GM19455 (cell line): Measurements from ENCODE around the gene SELENOI.

ENCODE experiments used
- ATAC-seq: cut with Tn5 transposase; IDR thresholded peaks from one replicate; pipeline ENCODE4 v1.9.1; 2021; ENCODE audit not compliant: unreplicated experiment

SELENOI gene

DNA sequence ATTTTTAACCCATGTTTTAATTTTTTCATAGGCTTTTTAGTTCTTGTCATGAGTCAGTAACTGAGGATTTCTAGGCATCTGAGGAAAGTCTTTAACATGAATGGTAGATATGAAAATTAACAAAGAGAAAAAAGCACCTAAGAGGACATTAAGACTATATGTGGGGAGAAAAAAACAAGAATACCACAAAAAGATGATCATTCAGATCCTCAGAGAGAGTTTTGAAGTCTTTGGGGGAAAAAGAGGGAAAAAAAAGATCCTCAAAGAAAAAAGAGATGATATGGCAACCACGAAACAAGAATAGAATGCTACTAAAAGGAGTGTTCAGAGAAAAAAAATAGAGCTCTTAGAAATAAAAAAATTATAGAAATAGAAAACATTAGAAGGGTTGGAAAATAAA, 63.8 kb downstream of the SELENOI start:
- no peak for ATAC-seq

- ATAC-seq, result no peak
These were observed 64.9 kb downstream of the SELENOI start for GRCh38 chr2:26410764-26411243.

DNA sequence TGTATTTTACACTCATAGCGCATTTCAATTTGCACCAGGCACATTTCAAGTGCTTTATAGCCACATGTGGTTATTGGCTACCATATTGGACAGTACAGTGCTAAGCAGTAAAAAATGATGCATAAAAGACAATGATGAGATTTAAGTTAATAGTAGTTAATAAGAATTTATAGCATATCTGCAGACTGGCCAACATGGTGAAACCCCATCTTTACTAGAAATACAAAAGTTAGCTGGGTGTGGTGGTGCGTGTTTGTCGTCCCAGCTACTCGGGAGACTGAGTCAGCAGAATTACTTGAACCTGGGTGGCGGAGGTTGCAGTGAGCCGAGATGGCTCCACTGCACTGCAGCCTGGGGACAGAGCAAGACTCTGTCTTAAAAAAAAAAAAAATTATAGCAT, 65.5 kb downstream of the SELENOI start:
- no peak for ATAC-seq

DNA sequence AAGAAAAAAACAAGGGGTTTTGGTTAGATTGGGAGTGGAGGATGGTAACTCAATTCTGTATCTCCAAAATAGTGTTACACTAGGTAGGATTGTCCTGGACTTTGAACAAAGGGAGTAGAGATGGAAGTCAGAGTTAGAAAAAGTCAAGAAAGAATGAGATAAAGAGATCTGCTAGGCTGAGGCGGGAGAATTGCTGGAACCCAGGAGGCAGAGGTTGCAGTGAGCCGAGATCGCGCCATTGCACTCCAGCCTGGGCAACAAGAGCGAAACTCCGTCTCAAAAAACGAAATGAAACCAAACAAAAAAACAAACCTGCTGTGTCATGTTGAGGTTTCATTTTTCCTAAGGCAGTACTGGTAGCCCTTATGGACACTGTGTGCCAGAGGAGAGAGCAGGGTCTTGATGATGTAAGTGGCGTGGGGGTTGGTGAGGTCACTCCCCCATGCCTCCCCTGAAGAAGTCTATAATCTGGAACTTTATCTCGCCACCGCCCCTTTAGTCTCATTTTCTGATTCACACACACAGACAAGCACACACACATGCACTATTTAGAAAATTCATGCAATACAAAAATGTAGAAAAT, 66.2 kb downstream of the SELENOI start:
- no peak for ATAC-seq

DNA sequence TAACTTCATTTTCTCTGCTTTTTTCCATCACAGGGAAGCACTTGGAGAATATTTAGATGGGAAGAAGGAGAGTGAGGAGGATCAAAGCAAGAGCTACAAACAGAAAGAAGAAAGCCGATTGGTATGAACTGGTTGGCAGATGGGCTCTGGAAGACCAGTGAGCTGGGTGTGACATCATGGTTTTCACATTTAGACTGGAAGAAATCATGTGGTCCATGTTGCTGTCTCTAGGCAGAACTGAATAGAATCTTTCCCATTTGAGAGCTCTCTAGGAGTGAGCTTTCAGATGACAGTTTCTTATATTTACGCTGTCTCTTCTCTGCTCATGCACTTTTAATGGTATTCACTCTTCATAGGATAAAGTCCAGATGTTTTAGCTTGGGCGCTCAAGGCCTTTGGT, 68.4 kb downstream of the SELENOI start:
- no peak for ATAC-seq

DNA sequence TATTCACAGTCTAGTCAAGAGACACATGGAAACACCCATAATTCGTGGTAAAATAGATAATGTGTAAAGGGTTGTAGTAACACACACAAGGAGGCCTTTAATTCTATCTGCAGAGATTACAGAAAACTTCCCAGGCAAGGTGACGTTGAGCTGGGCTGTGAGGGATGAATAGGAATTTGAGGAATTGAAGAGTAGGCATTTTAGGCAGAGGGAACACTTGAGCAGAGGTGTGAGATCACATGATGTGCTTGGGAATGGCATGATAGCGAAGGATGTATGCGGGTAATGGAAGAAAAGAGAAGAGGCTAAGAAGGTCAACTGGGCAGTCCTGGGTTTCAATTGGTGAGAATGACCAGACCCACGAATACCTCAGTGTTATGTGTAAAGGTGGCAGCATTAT, 76.0 kb downstream of the SELENOI start:
- ATAC-seq, result no peak

- ATAC-seq, result no peak
These were observed 77.1 kb downstream of the SELENOI start for GRCh38 chr2:26422947-26423629.

DNA sequence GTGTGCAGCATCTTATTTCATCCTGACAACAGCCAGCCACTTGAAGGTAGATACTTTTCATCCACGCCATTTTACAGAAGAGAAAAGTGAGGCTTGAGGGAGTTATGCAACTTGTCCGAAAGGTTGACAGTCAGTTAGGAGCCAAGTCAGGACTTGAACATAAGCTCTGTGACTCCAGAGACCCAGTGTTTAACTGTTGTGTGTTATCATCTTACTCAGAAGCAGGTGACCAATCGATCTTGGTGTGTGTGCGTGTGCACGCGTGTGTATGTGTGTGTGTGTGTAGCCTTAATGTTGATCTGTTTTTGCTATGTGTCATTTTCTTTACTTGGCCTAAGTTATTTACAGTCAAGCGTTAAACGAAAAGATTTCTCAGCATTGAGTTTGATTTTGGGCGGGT, 77.8 kb downstream of the SELENOI start:
- ATAC-seq, result no peak

DNA sequence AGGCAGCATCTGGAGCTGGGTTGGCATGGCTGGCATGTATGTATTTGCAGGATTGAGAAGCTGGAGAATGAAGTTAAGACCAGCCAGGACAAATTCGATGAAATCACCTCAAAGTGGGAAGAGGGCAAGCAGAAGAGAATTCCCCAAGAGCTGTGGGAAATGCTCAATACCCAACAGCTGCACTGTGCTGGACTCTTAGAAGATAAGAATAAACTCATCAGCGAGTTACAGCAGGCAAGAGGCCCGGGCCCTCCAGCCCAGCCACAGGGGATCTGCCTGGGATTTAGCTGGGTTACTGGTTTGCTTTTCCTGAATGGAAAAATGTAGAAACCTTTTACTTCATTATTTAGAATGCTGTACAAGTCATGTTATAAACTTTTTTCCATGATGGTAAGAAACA, 78.3 kb downstream of the SELENOI start:
- no peak for ATAC-seq

DNA sequence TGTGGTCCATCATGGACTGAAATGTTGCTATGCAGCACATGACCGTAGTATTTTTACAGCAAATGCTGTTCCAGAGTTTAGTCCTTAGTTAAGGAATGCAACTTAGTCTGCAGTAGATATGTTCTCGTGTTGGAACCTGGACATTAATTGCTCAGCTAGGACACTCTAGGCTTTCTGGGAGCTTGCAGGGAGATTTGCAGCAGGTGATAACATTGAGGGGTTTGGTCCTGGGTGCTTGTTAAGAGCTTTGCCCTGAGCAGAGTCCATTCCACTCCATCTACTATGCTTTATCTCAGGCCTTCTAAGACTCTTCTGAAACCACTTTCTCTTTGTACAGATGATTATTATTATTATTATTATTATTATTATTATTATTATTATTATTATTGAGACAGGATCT, 82.9 kb downstream of the SELENOI start:
- ATAC-seq, result no peak

DNA sequence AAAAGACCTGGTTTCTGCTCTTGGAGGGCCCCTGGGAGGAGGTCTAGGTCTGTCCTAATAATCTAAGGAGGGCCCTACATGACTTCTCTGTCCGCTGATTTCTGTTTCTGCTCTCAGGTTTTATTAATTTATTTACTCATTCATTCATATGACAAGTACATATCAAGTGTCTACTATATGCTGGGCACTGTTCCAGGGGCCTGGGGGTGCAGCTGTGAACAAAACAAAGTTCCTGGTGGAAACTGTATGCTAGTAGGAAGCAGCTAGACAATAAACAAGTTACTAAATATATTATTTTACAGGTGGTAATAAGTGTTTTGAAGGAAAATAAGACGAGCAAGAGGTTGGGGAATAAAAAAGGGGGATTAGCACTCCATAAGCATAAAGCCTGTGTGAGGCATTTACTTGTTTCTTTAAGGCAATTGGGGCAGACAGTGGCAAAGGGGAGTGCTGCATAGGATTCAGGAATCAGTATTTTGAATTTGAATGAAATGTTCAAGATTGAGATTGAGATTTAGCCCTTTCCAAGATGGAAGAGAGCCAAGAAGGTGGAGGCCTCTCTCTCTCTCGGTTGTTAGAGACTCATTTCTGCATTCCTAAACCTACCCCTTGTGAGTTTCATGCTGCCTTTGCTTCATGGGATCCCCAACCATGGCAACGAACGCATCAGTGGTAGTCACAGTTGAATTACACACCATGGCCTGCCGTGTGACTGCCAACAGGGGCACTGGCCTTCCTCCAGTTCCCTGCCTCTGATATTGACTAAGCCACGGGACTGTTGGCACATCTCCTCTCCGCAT, 84.0 kb downstream of the SELENOI start:
- no peak for ATAC-seq

DNA sequence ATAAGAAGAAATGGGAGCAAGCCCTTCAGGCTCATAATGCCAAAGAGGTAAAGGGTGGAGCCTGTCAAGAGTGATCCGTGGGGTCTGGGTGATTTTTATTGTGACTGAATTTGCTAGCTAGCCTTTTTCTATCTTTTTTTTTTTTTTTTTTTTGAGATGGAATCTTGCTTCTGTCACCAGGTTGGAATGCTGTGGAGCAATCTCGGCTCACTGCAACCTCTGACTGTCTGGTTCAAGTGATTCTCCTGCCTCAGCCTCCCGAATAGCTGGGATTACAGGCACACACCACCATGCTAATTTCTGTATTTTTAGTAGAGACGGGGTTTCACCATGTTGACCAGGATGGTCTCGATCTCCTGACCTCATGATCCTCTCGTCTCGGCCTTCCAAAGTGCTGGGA, 84.9 kb downstream of the SELENOI start:
- ATAC-seq, result no peak

DNA sequence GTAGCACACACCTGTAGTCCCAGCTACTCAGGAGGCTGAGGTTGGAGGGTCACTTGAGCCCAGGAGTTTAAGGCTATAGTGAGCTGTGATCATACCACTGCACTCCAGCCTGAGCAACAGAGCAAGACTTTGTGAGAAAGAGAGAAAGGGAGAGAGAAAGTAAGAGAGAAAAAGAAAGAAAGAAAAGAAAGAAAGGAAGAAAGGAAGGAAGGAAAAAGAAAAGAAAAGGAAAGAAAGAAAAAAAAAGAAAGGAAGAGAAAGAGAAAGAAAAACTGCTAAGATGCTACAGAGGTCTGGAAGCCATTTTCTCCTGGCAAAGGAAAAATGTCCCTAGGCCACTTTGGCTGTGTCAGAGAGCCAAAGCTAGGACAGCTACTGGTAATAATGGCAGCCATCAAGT, 86.4 kb downstream of the SELENOI start:
- no peak for ATAC-seq

DNA sequence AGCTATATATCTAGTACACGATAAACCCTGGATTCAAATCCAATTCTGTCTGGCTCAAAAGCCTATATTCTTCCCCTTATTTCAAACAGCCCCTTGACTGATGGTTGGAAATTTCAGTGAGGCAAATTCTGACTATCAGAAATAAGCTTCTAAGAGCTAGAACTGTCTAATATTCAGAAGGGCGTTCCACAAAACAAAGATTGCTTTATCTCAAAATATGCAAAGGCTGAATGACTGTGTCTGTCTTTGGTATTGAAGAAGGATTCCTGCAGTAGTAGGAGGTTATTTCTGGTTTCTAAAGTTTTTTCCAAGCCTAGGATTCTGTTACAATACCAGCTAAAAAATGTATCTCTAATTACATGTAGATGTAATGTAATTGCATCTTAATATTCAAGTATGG, 86.9 kb downstream of the SELENOI start:
- ATAC-seq, result no peak

- ATAC-seq, result no peak
These were observed 89.2 kb downstream of the SELENOI start for GRCh38 chr2:26435106-26435505.

DNA sequence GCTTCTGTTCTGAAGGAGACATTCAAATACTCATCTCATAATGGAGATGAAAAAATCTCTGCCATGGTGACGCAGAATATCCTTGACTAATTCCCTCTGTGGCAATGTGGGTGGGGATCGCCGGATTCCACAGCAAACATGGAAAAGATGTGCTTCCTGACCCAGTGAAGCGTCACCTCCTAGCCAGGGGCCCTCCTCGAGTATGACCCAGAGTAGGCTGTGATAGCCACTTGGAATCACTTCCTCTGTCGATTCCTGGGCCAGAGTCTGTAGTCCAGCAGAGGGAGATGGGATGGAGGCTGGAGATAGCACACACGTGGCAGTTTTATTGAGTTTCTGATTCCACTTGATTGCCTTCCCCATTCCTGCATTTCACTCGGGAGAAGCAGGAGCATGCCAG, 92.6 kb downstream of the SELENOI start:
- no peak for ATAC-seq

DNA sequence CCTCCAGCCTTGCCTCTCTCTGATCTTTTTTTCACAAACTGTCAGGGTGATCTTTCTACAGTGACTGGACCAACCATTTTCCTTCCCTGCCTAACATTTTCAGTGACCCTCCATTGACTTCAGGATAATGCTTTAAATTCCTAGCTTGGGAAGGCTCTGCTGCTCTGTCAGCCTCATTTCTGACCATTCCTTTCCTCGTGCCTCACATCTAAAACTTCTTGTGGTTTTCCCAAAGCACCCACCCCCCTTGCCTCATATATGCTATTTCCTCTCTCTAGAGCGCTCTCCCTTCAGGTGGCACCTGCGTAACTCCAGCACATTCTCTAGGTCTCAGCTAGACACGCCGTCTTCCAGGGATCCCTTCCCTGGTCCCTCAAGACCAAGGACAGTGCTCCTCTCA, 93.0 kb downstream of the SELENOI start:
- no peak for ATAC-seq

- ATAC-seq, result no peak
These were observed 96.4 kb downstream of the SELENOI start for GRCh38 chr2:26442301-26442700.

DNA sequence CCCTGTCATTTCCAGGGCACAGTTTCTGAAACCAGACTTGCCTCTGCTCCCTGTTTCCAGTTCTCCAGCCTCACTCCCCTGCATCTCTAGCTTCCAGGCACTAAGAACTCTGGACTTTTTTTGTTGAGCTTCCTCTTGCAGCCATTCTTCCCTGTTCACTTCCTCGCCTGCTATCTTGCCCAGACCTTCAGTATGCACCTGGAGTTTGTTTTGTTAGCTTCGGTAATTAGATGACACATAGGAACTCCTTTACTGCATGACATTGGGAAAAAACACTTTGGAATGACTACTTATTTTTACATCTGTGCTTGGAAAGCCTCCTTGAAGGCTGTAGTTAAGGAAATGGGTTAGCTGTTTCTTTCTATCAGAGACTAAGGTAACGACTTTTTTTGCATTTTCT, 96.8 kb downstream of the SELENOI start:
- no peak for ATAC-seq

GRCh38 chr2:26444236-26444635, 98.3 kb downstream of the SELENOI start:
- ATAC-seq, result no peak
